NCI-H1105 treated with DMSO at 0.1 percent for 48 hours (cell line): Measurements from ENCODE around the gene ENTPD6.
"Not testable (repeated sequence)": the region's sequence is repeated elsewhere in the genome, so short reads cannot be mapped to it uniquely, and the experiment has no call there.

Experiments used
- DNase-seq: peaks from one replicate; lab custom pipeline; 2025; lab: John Stamatoyannopoulos, UW

Gene ENTPD6

GRCh38 chr20:25257130-25257529, 61.6 kb downstream of the ENTPD6 start:
- DNase-seq: no peak

GRCh38 chr20:25257756-25258475, 62.4 kb downstream of the ENTPD6 start:
- DNase-seq: no peak

GRCh38 chr20:25258476-25258805, 62.9 kb downstream of the ENTPD6 start:
- no peak for DNase-seq

- DNase-seq: no peak
Measured at GRCh38 chr20:25258828-25259227, 63.3 kb downstream of the ENTPD6 start.

GRCh38 chr20:25259358-25259757, 63.8 kb downstream of the ENTPD6 start:
- no peak for DNase-seq

- no peak for DNase-seq
Measured at GRCh38 chr20:25259788-25260254, 64.3 kb downstream of the ENTPD6 start.

GRCh38 chr20:25260770-25261437, 65.4 kb downstream of the ENTPD6 start:
- DNase-seq: not testable (repeated sequence)

GRCh38 chr20:25269057-25269832, 73.7 kb downstream of the ENTPD6 start:
- no peak for DNase-seq

- DNase-seq: no peak
Measured at GRCh38 chr20:25269833-25270170, 74.3 kb downstream of the ENTPD6 start.

- no peak for DNase-seq
Measured at GRCh38 chr20:25270829-25271251, 75.3 kb downstream of the ENTPD6 start.

- no peak for DNase-seq
Measured at GRCh38 chr20:25271486-25272222, 76.1 kb downstream of the ENTPD6 start.

- no peak for DNase-seq
Measured at GRCh38 chr20:25272223-25273000, 76.9 kb downstream of the ENTPD6 start.

- no peak for DNase-seq
Measured at GRCh38 chr20:25273046-25273445, 77.5 kb downstream of the ENTPD6 start.

GRCh38 chr20:25273541-25274358, 78.2 kb downstream of the ENTPD6 start:
- DNase-seq: no peak

- no peak for DNase-seq
Measured at GRCh38 chr20:25274481-25274880, 79.0 kb downstream of the ENTPD6 start.

GRCh38 chr20:25274891-25275812, 79.6 kb downstream of the ENTPD6 start:
- DNase-seq: no peak

- no peak for DNase-seq
Measured at GRCh38 chr20:25275813-25276532, 80.5 kb downstream of the ENTPD6 start.
